Stimulated activated CD4-positive, alpha-beta T cell treated with anti-CD3 and anti-CD28 coated beads, Interleukin-2, amount 100 ng/mL, for 48 hours (primary cell): ENCODE data around the gene FBLN2.
"Not testable (repeated sequence)": the region's sequence is repeated elsewhere in the genome, so short reads cannot be mapped to it uniquely, and the experiment has no call there.

Experiments used
- DNase-seq, 2 donors: peaks; one replicate each; pipeline ENCODE4 v3.0.0-alpha.2; 2020

Gene FBLN2

DNA sequence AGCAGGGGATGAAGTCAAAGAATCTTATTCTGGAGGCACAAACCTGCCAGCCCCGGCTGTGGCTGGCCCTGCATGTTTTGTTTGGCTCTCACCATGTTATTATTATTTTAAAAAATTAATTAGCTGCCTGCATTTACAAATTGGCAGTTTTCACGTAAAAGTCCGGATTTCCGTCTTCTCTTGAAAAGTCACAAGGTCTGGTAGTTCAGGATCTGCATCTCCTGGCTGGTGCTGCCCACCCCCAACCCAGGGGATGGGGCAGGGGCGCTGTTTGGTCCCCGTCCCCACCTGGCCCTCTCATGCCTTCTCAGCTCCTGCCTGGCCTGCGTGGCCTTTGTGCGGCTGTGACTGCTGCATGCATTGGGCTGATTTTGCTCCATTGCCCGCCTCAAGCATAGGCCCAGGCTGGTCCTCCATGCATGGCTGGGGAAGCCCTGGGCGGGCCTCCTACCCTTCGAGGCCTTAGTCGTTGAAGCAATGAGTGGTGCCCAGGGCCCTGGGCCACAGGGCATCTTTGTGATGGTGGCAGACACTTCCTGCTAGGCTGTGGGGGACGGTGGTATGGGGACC lies 2.0 kb downstream of the FBLN2 start:
- no peak for DNase-seq

DNA sequence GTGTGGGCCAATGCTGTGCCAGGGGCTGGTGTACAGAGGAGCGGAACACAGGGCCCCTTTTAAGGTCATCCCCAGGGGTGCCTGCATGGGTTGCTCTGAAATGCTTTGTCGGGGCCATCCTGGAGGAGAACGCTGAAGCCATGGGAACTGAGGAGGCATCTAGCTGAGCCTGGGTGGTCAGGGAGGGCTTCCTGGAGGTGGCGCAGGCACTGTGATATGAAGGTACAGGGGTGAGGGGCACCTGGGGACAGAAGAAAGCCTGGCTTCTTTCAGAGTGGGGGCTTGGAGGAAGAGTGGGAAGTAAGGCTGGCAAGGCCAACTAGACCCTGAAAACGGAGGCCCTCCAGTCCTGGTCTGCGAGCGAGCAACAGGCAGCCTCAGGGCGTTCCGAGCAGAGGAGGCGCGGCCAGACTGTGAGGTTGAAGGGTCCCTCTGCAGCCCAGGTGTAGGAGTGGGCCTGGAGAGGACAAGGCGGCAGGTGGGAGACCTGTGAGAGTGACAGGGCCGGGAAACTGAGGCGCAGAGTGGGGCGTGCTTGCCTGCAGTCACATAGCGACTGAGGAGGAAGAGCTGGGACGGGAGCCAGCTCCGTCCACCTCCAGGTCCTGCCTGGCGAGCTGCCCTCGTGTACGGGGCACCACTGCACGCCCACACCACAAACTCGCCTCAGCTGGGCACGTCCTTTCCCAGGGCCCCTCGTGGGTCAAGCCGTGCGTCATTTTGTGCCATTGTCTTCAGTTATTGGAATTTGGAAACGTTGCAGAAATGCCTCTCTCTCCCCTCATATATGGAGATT lies 4.1 kb downstream of the FBLN2 start:
- DNase-seq, result no peak

DNA sequence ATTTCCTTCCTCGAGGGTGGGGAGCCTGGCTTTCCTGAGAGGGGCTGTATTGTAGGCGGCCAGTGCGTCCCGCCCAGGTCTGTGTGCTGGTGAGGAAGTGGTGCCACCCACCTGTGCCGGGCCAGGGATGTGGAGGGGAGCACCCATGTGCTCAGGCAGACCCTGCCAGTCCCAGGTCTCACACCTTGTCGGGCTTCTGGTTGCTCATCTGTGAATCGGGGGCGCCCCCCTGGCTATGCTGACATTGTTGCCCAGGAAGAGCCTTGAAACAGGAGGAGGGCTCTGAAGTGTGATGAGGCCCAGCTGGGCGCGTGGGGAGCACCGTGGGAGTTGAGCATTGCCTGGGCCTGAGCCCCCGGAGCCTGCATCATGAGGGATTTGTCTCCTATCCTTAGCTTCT lies 4.8 kb downstream of the FBLN2 start:
- no peak for DNase-seq

DNA sequence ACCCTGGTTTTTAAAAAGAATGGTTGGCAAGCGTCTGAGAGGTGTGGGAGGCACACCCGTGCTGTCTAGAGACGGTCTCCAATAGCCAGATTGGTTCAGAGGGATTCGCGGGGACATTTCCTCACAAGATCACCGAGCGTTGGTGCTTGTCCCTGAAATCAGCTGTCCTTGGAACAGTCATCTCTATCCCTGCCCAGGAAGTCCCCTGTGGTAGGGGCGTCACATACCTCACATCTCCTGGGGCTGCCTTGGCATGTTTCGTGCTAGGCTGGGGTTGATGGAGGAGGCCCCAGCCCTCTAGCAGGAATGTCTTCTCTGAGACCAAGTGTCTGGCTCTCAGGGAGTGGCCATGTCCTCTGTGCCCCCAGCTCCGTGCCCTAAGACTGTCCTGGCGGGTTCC lies 6.8 kb downstream of the FBLN2 start:
- no peak for DNase-seq

DNA sequence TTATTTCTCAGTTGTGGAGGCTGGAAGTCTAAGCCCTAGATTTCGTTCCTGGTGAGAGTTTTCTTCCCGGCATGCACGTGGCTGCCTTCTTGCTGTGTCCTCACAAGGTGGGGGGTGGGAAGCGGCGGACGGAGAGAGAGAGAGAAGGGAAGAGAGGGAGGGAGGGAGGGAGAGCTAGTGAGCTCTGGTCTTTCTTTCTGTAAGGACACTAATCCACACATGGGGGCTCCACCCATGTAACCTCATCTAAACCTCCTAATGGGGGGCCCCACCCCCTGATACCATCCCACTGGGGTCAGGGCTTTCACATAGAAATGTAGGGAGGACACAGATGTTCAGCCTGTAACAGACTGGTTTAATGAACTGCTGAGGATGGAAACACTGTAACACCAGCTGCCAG lies 7.3 kb downstream of the FBLN2 start:
- no peak for DNase-seq

DNA sequence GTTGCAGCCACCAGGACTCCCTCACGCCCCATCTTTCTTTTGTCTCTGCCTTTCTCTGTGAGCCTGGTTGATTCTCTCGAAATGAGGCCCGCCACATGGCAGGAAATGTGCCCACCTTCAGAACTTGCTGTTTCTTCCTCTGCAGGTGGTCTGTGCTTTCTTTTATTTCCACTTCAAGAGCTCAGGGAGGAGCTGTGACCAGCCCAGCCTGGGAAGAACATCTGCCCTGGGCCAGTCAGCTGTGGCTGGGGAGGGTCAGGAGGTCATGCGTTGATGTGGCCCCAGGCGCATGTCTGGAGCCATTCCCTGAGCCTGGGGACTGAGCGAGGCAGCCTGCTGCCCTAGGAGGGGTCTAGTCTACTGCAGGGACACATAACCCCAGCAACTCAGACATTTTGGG lies 8.0 kb downstream of the FBLN2 start:
- no peak for DNase-seq

DNA sequence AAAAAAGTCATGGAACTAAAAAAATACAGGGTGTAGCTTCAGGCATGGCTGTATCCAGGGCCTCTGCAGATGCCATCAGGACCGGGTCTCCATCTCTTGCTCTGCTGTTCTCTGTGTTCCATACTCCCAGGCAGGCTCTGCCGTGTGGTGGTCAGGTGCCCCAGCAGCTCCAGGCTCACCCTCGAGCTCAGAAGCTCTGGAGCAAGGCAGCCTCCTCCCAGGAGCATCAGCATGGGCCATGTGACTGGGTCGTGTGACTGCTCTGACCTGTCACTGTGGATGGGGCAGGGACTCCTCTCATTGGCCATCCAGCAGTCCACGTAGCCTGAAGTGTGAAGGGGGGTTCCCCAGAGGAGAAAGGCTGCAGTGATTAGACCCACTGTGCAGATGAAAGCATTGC lies 8.5 kb downstream of the FBLN2 start:
- no peak for DNase-seq

DNA sequence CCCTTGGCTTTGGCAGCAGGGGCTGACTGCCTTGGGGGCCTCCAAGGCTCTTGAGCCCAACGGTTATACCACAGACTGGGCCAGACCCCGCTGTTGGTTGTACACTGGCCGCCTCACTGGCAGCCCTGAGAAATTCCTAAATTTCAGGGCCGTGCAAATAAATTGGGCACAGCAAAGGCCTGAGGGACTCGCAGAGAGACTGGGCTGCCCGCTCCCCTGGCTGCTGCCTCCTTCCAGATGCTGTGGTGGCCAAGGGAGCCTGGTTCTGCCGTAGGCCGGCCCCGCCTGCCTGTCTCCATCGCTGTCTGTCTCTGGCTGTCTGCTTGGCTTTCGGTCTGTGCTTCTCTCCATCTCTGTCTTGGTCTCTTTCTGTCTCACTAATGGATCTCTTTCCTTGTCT lies 9.0 kb downstream of the FBLN2 start:
- DNase-seq, result no peak

DNA sequence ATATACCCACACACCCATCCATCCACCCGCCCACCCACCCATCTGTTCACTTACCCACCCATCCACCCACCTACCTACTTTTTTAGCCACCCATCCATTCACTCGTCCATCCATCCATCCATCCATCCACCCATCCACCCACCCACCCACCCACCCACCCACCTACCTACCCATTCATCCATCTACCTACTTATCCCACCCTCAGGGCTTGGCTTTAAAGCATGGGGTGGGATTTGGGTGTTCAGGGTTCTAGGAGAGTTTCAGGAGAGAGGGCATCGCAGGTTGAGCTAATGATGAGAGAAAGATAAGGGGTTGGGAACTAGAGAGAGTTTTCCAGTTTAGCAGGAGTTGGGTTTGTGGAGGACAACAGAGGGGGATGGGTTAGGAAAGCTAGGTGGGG lies 9.7 kb downstream of the FBLN2 start:
- DNase-seq, result no peak

DNA sequence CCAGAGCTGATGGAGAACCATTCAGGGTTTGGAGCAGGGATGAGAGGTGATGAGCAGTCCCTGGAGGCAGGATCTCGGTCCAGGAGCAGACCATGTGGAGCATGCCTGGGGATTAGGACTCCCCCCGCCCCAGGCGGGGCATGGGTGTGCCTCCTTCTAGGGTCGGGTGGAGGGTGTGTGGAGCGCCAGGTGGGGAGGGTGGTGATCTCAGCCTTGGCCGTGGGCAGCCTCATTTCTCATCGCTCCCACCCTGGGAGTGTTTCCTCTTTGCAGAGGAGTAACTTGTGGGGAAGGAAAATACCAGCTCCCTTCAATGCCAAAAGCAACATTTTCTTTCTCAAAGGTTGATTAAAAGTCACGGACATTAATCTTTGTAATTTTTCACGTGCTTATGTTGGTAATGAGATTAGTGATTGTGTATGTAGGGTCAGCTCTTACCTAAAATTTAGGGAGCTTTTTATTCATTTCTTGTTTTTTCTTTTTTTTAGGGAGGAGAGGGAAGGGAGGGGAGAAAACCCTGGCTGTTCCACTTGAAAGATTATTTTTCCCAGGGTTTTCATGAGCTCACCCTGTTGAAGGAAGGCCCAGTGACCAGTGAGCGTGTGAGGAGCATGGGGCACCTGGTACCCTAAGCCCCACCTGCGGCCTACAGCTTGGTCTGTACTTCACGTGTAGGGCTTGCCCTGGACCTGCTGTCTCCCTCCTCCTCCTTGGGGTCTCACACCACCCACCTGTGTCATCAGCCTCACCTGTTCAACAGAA lies 11.0 kb downstream of the FBLN2 start:
- no peak for DNase-seq

DNA sequence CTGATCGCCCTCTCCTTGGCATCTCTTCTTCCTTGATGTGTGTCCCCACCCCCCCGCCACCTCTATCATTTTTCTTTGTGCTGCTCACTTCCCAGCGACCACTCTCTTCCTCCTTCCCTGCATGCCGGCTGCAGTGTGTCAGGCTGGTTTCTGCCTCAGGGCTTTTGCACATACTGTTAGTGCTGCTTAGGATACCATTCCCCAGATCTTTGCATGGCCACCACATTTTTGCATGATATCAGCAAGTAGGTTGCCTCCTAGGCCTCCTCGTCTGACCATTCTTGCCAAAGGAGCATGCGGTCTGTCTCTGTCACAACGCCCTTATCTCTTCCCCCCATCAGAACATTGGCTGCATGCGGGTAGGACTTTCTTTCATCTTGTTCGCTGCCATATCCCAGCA lies 12.5 kb downstream of the FBLN2 start:
- no peak for DNase-seq

DNA sequence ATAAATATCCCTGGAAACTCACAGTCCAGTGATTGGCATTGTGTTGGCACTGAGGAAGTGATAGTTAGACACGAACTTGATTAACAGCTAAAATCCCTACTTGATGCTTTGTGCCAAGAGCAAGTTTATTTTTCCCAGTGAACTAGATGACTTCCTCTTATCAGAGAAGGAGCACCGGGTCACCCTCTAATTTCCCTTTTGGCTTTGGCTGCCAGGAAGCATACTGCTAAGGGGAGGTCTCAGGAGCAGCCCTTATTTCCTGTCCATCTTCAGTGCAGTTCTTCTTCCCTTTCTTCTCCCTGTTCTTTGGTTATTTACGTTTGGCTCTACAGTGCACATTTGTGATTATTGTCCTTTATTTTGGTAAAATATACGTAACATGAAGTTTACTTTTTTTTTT lies 13.0 kb downstream of the FBLN2 start:
- no peak for DNase-seq

DNA sequence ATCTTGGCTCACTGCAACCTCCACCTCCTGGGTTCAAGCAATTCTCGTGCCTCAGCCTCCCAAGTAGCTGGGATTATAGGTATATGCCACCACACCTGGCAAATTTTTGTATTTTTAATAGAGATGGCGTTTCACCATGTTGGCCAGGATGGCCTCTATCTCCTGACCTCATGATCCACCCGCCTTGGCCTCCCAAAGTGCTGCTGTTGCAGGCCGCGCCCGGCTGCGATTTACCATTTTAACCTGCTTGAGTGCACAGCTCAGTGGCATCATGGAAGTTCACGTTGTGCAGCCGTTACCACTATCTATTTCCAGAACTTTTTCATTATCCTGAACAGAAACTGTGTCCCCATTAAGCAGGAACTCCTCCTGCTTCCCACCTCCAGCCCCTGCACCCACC lies 13.5 kb downstream of the FBLN2 start:
- DNase-seq, result not testable (repeated sequence)

DNA sequence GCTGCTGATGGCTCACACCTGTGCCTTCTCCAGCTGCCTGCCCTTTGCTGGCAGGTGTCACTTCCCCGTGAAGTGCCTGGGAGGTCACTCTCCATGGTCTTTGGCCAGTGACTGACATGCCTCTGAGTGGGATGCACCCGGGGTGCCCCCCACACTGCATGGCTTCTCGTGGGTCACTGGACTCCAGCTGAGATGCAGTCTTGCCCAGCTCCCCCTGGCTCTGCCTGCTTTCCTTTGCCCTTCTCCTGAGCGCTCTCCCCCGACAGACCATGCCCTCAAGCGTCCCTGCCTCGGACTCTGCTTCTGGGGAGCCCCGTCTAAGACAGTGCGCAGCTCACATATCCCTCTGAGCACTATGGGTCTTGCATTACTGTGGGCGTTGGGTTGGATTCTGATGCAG lies 14.4 kb downstream of the FBLN2 start:
- no peak for DNase-seq

DNA sequence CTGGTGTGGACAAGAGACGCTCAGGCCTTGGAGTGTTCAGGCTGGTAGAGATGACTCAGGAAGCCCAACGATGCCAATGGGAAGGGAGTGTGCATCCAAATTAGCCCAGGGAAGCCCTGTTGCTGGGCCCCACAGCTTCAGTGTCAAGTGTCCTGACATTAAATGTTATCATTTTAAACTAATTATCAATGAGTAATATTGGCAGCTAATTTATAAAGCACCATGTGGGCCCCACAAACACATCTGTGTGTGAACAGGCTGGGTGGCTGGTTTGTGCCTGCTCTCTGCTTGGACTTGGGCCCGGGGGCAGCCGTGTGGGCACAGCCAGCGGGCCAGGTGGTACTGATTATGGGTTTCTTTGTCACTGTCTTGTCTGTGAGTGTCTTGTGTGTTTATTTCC lies 15.0 kb downstream of the FBLN2 start:
- no peak for DNase-seq

DNA sequence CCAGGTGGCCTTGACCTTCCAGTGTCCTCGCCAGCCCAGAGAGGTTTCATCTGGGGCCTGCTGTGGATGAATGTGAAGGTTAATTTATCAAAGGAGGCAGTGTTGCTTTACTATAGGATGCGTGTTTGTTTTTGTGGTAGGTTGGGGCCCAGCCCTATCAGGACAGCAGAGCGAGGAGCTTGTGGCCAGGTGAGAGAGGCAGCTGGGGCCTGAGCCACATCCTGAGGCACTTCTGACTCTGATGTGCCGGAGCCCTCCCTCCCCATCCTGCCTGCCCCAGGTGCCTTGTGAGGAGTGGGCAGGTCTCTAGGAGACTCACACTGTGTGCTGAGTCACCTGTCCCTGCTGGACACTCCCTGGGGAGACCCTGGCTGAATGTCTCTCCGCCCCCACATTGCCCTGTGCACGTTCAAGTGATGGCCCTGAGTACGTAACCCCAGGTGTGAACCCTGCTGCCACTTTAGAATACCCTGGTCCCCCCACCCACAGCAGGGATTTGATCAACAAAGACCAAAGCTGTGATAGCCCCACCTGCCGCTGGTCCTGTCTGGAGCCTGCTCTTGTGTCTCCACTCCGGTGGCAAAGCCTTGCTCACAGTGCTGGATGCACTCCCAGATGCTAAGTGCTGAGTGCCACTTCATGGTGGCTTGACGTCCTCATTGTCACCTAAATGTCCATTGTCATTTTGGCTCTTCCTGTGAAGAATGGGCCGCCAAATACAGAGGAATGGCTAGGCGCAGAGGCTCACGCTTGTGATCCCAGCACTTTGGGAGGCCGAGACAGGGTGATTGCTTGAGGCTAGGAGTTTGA lies 16.0 kb downstream of the FBLN2 start:
- DNase-seq, result no peak

DNA sequence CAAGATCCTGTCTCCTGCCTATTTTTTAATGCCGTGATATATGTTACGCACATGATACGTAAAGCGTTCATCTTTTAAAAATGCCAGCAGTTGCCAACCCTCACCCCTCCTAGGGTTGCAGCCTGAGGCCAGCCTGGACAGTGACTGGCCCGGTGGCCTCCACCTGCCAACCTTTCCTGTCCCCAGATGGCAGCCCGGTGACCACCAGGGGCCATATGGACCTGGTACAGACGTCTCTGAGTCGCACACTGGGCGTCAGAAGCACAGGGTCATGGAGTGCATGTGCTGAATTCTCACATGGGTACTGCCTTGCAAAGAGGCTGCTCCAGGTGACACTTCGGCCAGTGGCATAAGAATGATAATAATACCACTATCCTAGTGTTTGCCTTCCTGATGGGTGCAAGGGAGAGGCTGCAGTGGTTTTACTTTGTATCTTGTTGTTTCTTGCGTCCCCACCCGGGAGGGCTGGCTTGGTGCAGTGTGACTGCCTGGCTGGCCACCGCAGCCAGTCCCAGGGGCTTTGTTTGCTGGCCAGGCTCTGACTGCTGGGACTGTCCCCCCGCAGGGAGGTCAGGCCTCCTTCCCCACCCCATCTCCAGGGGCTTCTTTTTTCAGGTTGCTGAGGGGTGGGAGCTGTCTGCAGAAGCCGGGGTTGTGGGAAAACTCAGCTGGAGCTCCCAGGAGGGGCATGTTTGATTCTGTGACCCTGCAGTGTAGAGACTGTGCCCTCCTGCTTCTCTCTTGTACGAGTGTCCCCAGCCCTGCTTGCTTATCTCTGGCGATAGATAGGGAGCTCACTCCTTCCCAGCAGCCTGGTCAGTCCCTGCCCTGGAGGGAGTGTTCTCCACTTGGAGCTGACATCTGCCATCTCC lies 16.9 kb downstream of the FBLN2 start:
- no peak for DNase-seq

DNA sequence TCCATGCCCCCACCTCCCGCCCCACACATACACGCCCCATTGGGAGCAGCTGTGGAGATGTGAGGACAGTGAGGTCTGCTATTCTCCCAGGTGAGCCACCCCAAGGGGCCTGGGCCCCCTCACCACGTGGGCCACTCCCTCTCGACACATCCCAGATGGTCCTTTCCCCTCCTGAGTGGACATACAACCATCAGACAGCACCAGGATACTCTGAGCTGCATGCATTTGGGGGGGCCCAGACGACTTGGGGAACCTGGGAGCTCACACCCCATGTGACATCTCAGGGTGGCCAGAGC lies 17.5 kb downstream of the FBLN2 start:
- DNase-seq, result no peak

DNA sequence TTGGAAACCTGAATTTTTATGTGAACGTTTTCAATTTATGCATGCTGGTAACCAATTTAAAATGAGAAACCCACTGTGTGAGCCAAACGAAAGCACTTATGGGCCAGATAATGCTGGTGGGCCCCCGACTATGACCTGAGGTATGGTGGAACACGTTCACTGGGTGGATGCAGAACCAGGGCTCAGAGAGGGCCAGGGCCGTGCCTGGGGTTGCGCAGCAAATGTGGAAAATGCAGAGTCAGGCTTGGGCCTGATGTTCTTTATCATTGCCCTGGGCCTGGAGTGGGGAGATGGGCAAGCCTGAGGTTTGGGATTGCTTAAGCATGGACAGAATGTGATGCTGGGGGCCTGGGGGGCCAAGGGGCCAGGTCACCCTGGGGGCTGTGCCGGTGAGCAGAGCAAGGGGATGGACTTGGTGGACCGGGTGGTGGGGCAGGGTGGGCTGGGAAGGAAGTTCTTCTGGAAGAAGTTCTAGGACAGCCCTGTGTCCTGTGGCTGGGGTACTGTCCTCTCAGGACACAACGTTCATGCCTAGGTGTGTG lies 17.9 kb downstream of the FBLN2 start:
- DNase-seq, result no peak

DNA sequence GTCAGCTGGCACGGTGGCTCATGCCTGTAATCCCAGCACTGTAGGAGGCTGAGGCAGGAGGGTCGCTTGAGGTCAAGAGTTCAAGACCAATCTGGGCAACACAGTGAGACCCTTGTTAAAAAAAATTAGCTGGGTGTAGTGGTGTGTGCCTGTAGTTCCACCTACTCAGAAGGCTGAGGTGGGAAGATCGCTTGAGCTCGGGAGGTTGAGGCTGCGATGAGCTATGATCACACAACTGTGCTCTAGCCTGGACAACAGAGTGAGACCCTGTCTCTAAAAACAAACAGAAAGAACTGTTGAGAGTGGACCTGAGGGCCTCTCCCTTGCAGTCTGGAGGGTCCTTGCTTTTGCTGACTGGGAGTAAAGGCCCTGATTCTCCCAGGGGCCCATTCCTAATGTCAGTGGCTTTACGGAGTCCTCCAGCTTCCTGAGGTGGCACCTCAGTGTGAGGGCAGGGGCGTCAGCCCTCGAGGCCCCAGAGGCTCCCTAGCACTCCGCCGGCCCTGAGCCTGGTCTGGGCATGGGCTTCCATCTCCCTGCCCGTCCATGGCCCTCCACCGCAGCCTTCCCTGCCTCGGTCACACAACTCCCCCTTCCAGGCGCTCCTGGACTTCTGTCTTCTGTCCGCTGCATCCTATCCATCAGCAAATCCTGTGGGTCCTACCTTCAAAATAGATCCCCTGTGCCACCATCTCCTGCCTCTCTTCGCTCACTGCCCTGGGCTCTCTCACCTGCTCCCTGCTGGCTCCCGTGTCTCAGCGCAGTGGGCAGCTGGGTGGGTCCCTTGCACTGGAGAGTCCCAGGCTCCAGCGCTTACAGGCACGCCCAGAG lies 19.0 kb downstream of the FBLN2 start:
- no peak for DNase-seq

DNA sequence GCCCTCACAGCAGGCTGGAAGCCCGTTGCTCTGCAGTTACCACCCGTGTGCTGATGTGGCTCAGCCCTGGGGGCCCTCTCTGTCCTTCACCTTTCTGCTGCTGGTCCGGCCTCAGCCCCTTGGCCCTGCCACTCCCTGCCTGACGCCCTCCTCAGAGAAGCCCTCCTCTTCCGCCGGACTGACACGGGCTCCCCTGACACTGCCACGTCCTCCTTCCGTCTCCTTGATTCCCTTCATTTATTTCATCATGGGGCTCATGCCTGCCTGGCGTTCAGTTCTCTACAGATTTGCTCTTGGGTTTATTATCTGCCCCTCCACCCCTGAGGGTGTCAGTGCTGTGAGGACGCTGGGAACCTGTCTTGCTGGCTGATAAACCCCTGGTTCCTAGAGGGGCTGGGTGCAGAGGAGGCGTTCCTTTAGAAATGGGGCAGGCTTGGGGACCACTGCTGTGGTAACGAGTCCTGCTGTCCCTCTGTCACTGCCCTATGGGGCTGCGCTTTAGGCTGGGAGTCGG lies 19.6 kb downstream of the FBLN2 start:
- DNase-seq, result no peak
